Measurements from ENCODE around the gene TSNAX.

TSNAX gene

DNA sequence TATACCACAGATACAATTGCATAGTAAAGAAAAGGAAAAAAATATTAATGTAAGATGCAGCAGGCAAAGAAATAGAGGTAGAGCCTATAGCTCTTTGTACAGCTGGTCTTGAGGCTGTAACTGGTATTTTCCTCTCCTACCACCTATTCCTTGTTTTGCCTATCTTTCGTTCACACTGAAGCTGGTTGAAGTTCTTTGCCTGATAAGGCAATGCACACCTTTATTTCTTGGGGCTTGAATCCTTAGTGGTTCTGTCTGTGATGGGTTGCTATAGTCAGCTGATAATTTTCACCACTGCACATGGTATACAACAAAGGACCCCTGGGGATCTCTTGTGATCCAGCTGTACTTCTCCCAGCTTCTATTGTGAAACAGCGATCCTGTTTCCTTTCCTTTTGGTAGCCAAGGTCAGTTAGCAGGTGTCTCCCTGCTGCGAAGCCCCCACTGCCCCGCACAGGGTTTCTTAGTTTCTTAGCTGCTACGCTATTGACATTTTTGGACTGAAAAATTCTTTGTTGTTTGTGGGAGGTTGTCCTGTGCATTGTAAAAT, 9.9 kb upstream of the TSNAX start:
- in situ Hi-C loops (cut with MboI; ENCODE audit: low pct_unique_long_range_greater_than_20kb, low sequenced_read_pairs, unreplicated experiment), result no loop called here
- TF ChIP-seq, protein P1, sequence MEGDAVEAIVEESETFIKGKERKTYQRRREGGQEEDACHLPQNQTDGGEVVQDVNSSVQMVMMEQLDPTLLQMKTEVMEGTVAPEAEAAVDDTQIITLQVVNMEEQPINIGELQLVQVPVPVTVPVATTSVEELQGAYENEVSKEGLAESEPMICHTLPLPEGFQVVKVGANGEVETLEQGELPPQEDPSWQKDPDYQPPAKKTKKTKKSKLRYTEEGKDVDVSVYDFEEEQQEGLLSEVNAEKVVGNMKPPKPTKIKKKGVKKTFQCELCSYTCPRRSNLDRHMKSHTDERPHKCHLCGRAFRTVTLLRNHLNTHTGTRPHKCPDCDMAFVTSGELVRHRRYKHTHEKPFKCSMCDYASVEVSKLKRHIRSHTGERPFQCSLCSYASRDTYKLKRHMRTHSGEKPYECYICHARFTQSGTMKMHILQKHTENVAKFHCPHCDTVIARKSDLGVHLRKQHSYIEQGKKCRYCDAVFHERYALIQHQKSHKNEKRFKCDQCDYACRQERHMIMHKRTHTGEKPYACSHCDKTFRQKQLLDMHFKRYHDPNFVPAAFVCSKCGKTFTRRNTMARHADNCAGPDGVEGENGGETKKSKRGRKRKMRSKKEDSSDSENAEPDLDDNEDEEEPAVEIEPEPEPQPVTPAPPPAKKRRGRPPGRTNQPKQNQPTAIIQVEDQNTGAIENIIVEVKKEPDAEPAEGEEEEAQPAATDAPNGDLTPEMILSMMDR (IDR thresholded peaks at IDR 0.05; ENCODE audit: extremely low read depth, insufficient read depth, missing control alignments), result no peak
- no peak for DNase-seq (ENCODE audit: low spot score)

DNA sequence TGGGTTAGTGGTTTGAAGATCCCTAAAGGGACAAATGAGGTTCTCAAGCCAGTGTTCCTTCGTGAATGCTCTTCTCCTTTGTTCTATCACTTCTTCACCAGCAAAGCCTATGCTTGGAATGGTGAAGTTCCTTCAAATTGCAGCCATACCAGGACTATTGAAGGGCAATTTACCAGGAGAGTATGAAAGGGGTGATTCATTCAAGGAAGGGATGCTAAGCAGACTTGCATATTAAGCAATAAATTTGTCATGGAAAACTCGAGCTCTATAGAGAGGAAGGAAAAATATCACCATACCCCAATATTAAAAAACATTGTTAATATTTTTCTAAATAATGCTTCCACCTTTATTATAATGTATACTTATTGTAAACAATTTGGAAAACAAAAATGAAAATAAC, 9.3 kb upstream of the TSNAX start:
- no peak for DNase-seq (ENCODE audit: low spot score)
- in situ Hi-C loops (cut with MboI; ENCODE audit: low pct_unique_long_range_greater_than_20kb, low sequenced_read_pairs, unreplicated experiment), result no loop called here
- TF ChIP-seq, protein P1 (IDR thresholded peaks at IDR 0.05; ENCODE audit: extremely low read depth, insufficient read depth, missing control alignments), result no peak

DNA sequence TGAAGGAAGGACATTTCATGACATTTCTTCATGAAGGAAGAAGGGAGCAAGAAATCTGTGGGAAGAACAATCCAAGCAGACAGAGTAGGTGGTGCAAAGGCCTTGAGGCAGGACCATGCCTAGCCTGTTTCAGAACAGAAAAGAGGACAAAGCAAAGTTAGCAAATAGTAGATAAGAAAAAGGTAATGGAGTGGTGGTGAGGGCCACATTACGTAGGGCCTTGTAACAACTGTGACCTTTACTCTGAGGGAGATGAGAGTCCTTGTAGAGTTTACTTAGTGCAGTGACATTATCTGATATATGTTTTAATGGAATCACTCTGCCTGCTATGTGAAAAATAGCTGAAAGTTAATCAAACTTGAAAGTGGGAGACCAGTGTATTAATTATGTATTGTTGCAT, 6.4 kb upstream of the TSNAX start:
- in situ Hi-C loops (cut with MboI; ENCODE audit: low pct_unique_long_range_greater_than_20kb, low sequenced_read_pairs, unreplicated experiment), result loop anchor here (10.0 kb wide), 1 partner anchor 107 kb away; no protein-coding TSS in a partner anchor
- DNase-seq (ENCODE audit: low spot score), result no peak
- TF ChIP-seq, protein P1 (IDR thresholded peaks at IDR 0.05; ENCODE audit: extremely low read depth, insufficient read depth, missing control alignments), result no peak

DNA sequence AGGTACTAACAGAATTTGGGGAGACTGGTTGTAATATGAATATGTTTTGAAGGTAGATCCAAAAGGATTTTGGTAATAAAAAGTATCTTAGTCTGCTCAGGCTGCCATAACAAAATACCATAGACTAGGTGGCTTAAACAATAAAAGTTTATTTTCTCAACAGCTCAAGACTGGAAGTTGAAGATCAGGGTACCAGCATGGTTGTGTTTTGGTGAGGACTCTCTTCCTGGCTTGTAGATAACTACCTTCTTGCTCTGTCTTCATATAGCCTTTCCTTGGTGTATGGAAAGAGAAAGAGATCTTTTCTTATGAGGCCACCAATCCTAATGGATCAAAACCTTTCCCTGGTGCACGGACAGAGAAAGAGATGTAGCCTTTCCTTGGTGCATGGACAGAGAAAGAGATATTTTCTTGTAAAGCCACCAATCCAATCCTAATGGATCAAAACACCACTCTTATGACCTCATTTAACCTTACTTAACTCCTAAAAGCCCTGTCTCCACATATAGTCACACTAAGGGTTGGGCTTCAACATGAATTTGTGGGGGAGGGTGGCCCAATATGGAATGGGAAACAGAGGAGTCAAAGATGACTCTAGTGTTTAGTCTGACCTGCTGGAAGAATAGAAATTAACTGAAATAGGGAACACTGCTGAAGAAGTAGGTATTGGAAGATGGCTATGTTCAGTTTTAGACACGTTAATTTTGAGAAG, 5.4 kb upstream of the TSNAX start:
- no peak for DNase-seq (ENCODE audit: low spot score)
- TF ChIP-seq, protein P1 (IDR thresholded peaks at IDR 0.05; ENCODE audit: extremely low read depth, insufficient read depth, missing control alignments), result no peak
- in situ Hi-C loops (cut with MboI; ENCODE audit: low pct_unique_long_range_greater_than_20kb, low sequenced_read_pairs, unreplicated experiment), result loop anchor here (10.0 kb wide), 1 partner anchor 108 kb away; no protein-coding TSS in a partner anchor

DNA sequence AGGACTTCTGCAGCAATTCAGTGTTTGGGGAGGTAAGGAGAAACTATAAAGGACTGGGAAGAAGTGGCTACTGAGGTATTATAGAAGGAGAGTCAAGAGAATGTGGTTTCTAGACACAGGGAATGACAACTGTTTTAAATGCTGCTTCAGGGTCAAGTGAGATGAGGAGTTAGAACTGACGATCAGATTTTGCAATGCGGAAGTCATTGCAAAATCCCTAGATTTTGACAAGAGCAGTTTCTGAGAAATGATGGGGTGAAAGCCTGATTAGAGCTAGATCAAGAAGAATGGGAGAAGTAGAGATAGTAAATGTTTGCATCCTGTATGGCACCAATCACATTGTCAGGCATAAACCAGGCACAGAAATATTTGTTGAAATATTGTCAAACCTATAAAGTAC, 4.7 kb upstream of the TSNAX start:
- TF ChIP-seq, protein P1 (IDR thresholded peaks at IDR 0.05; ENCODE audit: extremely low read depth, insufficient read depth, missing control alignments), result no peak
- in situ Hi-C loops (cut with MboI; ENCODE audit: low pct_unique_long_range_greater_than_20kb, low sequenced_read_pairs, unreplicated experiment), result loop anchor here (10.0 kb wide), 1 partner anchor 109 kb away; no protein-coding TSS in a partner anchor
- DNase-seq (ENCODE audit: low spot score), result no peak

DNA sequence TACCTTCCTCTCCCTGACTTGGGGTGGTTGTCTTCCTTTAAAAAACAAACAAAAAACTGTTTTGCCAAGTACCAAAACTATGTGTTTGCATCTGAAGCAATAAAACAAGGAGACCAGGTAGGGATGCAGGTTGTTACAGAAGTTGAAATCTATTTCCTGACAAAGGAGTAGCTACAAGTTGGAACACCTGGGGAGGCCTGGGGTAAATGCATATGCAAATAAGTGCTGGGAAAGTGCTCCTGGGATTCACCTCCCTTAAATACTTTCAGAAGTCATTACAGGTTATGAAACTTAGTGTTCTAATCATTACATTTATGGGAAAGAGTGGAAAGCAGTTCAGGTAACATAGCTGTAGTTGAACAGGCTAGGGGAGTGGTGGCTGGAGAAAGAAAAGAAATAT, 1.9 kb upstream of the TSNAX start:
- DNase-seq (ENCODE audit: low spot score), result no peak
- TF ChIP-seq, protein P1 (IDR thresholded peaks at IDR 0.05; ENCODE audit: extremely low read depth, insufficient read depth, missing control alignments), result no peak
- in situ Hi-C loops (cut with MboI; ENCODE audit: low pct_unique_long_range_greater_than_20kb, low sequenced_read_pairs, unreplicated experiment), result loop anchor here (10.0 kb wide), 1 partner anchor 112 kb away; no protein-coding TSS in a partner anchor
